H1 (cell line): ENCODE data around the gene RNF212. TPM values are rescaled to one million over a fixed set of nuclear protein-coding genes. Genes with fewer than 3 reads are reported as not detected.

Source experiments
- CTCF ChIA-PET: fragments of 300-600 bp; sonication (Branson Sonifier 250); formaldehyde crosslinking; loops from one replicate; lab custom pipeline; 2021; ENCODE audit not compliant: partially characterized antibody; lab: Charles Lee
- POLR2A ChIA-PET: fragments of 300-600 bp; sonication (Branson Sonifier 250); formaldehyde crosslinking; loops from one replicate; lab custom pipeline; 2021; ENCODE audit warnings: inconsistent platforms; ENCODE audit not compliant: partially characterized antibody; lab: Charles Lee
- DNase-seq, 2 experiments: peaks; one replicate each; pipeline versions ENCODE4 v3.0.0 to v3.0.0-alpha.2; 2010 to 2022; ENCODE audit warnings: low spot score in 2 of 2, low read depth in 1 of 2, mixed read lengths in 1 of 2
- FAIRE-seq: peaks from 2 replicates; lab custom pipeline; 2011; peaks lifted over from hg19 to GRCh38; lab: Jason Lieb, UNC
- H2AFZ ChIP-seq: 2 replicates; pipeline ENCODE4 v1.8.1; 2012; ENCODE audit warnings: low read length, inconsistent platforms
- H2AK5ac ChIP-seq: 2 replicates; pipeline ENCODE4 v1.6.1; 2013; ENCODE audit warnings: low read depth, low read length
- H2BK120ac ChIP-seq: replicated peaks from 2 replicates; pipeline ENCODE3; 2013; ENCODE audit warnings: low read depth, low read length, inconsistent platforms
- H2BK12ac ChIP-seq: 2 replicates; pipeline ENCODE4 v1.6.1; 2013; ENCODE audit warnings: low read depth, low read length
- H2BK15ac ChIP-seq: 2 replicates; pipeline ENCODE4 v1.6.1; 2013; ENCODE audit warnings: low read length
- H2BK20ac ChIP-seq: 2 replicates; pipeline ENCODE4 v1.6.1; 2013; ENCODE audit warnings: low read length
- H2BK5ac ChIP-seq: 2 replicates; pipeline ENCODE4 v1.6.1; 2013; ENCODE audit warnings: low read depth, low read length
- H3K14ac ChIP-seq: 2 replicates; pipeline ENCODE4 v1.6.1; 2013; ENCODE audit warnings: inconsistent platforms; ENCODE audit not compliant: insufficient read length
- H3K18ac ChIP-seq: 2 replicates; pipeline ENCODE4 v1.6.1; 2013; ENCODE audit warnings: low read length; ENCODE audit errors: extremely low read depth
- H3K23ac ChIP-seq: 2 replicates; pipeline ENCODE4 v1.6.1; 2013; ENCODE audit warnings: inconsistent platforms; ENCODE audit not compliant: insufficient read length
- H3K23me2 ChIP-seq: 2 replicates; pipeline ENCODE4 v1.6.1; 2013; ENCODE audit warnings: low read depth, low read length
- H3K27ac ChIP-seq: 2 replicates; pipeline ENCODE4 v1.6.1; 2011; ENCODE audit warnings: low read depth, low read length, inconsistent platforms
- H3K27me3 ChIP-seq, 4 experiments: replicated peaks in 1 of 4; 1 replicate in 1 of 4; 2 replicates in 3 of 4; pipeline versions ENCODE4 v1.6.1 to v1.8.1; 2011 to 2013; ENCODE audit warnings: low read length in 3 of 4, mild to moderate bottlenecking in 3 of 4, inconsistent platforms in 2 of 4, mixed read lengths in 2 of 4, moderate library complexity in 1 of 4; ENCODE audit not compliant: control insufficient read depth in 3 of 4, insufficient read depth in 3 of 4; ENCODE audit errors: extremely low read depth in 1 of 4
- H3K36me3 ChIP-seq, 4 experiments: 2 replicates each; pipeline versions ENCODE4 v1.6.1 to v1.8.1; 2011 to 2013; ENCODE audit warnings: mild to moderate bottlenecking in 4 of 4, low read length in 3 of 4, moderate library complexity in 2 of 4, control low read depth in 1 of 4, inconsistent platforms in 1 of 4; ENCODE audit not compliant: insufficient read depth in 4 of 4, control insufficient read depth in 2 of 4
- H3K4ac ChIP-seq: replicated peaks from 2 replicates; pipeline ENCODE3; 2013; ENCODE audit warnings: low read length, low read depth, mixed read lengths, inconsistent platforms; ENCODE audit not compliant: insufficient read length
- H3K4me1 ChIP-seq, 4 experiments: replicated peaks in 1 of 4; 1 replicate in 1 of 4; 2 replicates in 3 of 4; pipeline versions ENCODE4 v1.6.1 to v1.8.1; 2011 to 2013; ENCODE audit warnings: low read length in 3 of 4, inconsistent platforms in 2 of 4, mixed read lengths in 1 of 4; ENCODE audit not compliant: insufficient read depth in 4 of 4, control insufficient read depth in 3 of 4
- H3K4me2 ChIP-seq, 2 experiments: 2 replicates each; pipeline versions ENCODE4 v1.6.1 to v1.8.1; 2011 to 2013; ENCODE audit warnings: low read depth in 2 of 2, low read length in 2 of 2, control low read depth in 1 of 2, inconsistent platforms in 1 of 2, mild to moderate bottlenecking in 1 of 2; ENCODE audit not compliant: insufficient read depth in 1 of 2
- H3K4me3 ChIP-seq, 4 experiments: fragments of 200-600, 300-600 bp in 1 of 4; sonication (generic), shearing (Covaris generic), sonication (Bioruptor Twin) in 1 of 4; 2 replicates each; pipeline versions ENCODE4 v1.5.1 to v1.8.1; 2011 to 2016; ENCODE audit warnings: low read length in 4 of 4, low read depth in 3 of 4, control low read depth in 2 of 4, inconsistent platforms in 2 of 4, mild to moderate bottlenecking in 2 of 4, mixed read lengths in 1 of 4, moderate library complexity in 1 of 4; ENCODE audit not compliant: insufficient read depth in 2 of 4; ENCODE audit errors: extremely low read depth in 1 of 4
- H3K56ac ChIP-seq: replicated peaks from 2 replicates; pipeline ENCODE3; 2013; ENCODE audit warnings: low read depth, mild to moderate bottlenecking, mixed read lengths, low read length, inconsistent platforms; ENCODE audit not compliant: insufficient read length
- H3K79me1 ChIP-seq: 2 replicates; pipeline ENCODE4 v1.6.1; 2013; ENCODE audit warnings: low read depth, low read length, control low read depth
- H3K79me2 ChIP-seq, 2 experiments: 2 replicates each; pipeline versions ENCODE4 v1.6.1 to v1.8.1; 2012 to 2013; ENCODE audit warnings: low read length in 2 of 2, mild to moderate bottlenecking in 2 of 2, inconsistent platforms in 1 of 2; ENCODE audit not compliant: insufficient read depth in 2 of 2, control insufficient read depth in 1 of 2
- H3K9ac ChIP-seq, 4 experiments: replicated peaks in 1 of 4; 1 replicate in 1 of 4; 2 replicates in 3 of 4; pipeline versions ENCODE4 v1.6.1 to v1.8.1; 2011 to 2013; ENCODE audit warnings: low read depth in 3 of 4, low read length in 3 of 4, control low read depth in 2 of 4, mild to moderate bottlenecking in 2 of 4, moderate library complexity in 2 of 4, inconsistent platforms in 1 of 4; ENCODE audit errors: extremely low read depth in 1 of 4
- H3K9me3 ChIP-seq, 2 experiments: 2 replicates each; pipeline versions ENCODE4 v1.6.1 to v1.8.1; 2012 to 2013; ENCODE audit warnings: mild to moderate bottlenecking in 2 of 2, moderate library complexity in 2 of 2, control low read depth in 1 of 2, inconsistent platforms in 1 of 2, low read depth in 1 of 2, low read length in 1 of 2, mixed read lengths in 1 of 2; ENCODE audit not compliant: insufficient read depth in 2 of 2
- H4K20me1 ChIP-seq, 2 experiments: replicated peaks in 1 of 2; 2 replicates each; pipeline versions ENCODE3 to v1.8.1; 2011 to 2013; ENCODE audit warnings: inconsistent platforms in 2 of 2, low read length in 2 of 2, mild to moderate bottlenecking in 1 of 2; ENCODE audit not compliant: insufficient read depth in 2 of 2, control insufficient read depth in 1 of 2
- H4K5ac ChIP-seq: 2 replicates; pipeline ENCODE4 v1.6.1; 2013; ENCODE audit warnings: low read length, low read depth, mixed read lengths, inconsistent platforms; ENCODE audit not compliant: insufficient read length
- H4K8ac ChIP-seq: 2 replicates; pipeline ENCODE4 v1.8.0; 2013; ENCODE audit warnings: mild to moderate bottlenecking, moderate library complexity, low read length, inconsistent platforms; ENCODE audit not compliant: insufficient read depth; ENCODE audit errors: extremely low read depth
- H4K91ac ChIP-seq: replicated peaks from 2 replicates; pipeline ENCODE3; 2013; ENCODE audit warnings: low read length, mixed read lengths, inconsistent platforms; ENCODE audit not compliant: insufficient read length
- ATF2 ChIP-seq: IDR thresholded peaks from 2 replicates; pipeline ENCODE4 v1.6.1; 2012; ENCODE audit warnings: low read length, inconsistent platforms
- CHD1 ChIP-seq: IDR thresholded peaks from 2 replicates; pipeline ENCODE4 v1.6.1; 2012; ENCODE audit warnings: low read depth, low read length, improper control_type of control experiment
- CREB1 ChIP-seq: IDR thresholded peaks from 2 replicates; pipeline ENCODE4 v1.6.1; 2012; ENCODE audit warnings: inconsistent platforms
- KDM1A ChIP-seq: fragments of 200-600, 300-600 bp; sonication (generic); IDR thresholded peaks from 2 replicates; pipeline ENCODE4 v1.7.1; 2016; ENCODE audit warnings: mild to moderate bottlenecking, low read length, borderline replicate concordance
- MAX ChIP-seq: IDR thresholded peaks from 2 replicates; pipeline ENCODE4 v1.6.1; 2012; ENCODE audit warnings: inconsistent platforms
- SIN3A ChIP-seq, 2 experiments: IDR thresholded peaks in 1 of 2; conservative IDR thresholded peaks in 1 of 2; 2 replicates each; pipeline ENCODE4 v1.6.1; 2011 to 2012; ENCODE audit warnings: low read length in 2 of 2, improper control_type of control experiment in 1 of 2, low read depth in 1 of 2, mild to moderate bottlenecking in 1 of 2
- YY1 ChIP-seq: IDR thresholded peaks from 2 replicates; pipeline ENCODE4 v1.6.1; 2011; ENCODE audit warnings: low read depth, mild to moderate bottlenecking, low read length
- ZNF274 ChIP-seq: IDR thresholded peaks from 2 replicates; pipeline ENCODE4 v1.7.0; 2012; ENCODE audit warnings: low read length, borderline replicate concordance; ENCODE audit errors: extremely low read depth
- WGBS, 2 experiments: shearing (Covaris generic) in 1 of 2; methylation state at CpG; one replicate each; pipeline versions ENCODE4 v1.1.6 to v1.1.7; 2013 to 2015; ENCODE audit warnings: low lambda C conversion rate in 2 of 2, mixed read lengths in 2 of 2, inconsistent platforms in 1 of 2, low coverage in 1 of 2, missing lambda C conversion rate in 1 of 2; ENCODE audit not compliant: insufficient replicate concordance in 2 of 2, insufficient coverage in 1 of 2, insufficient read length in 1 of 2; ENCODE audit errors: extremely low coverage in 1 of 2, missing lambda C conversion rate in 1 of 2; 5-methylcytosine and 5-hydroxymethylcytosine counted together
- polyA plus RNA-seq, 7 experiments: library from polyadenylated mRNA; depleted of rRNA in 3 of 7; stranded (reverse) in 5 of 7; unstranded in 2 of 7; fragments of >200 nt in 5 of 7; fragments of 200-250 nt in 2 of 7; gene quantifications; 1 replicate in 5 of 7; 2 replicates in 1 of 7; 4 replicates in 1 of 7; pipeline versions ENCODE4 v1.2.1 to v1.2.3, GENCODE V29; 2011 to 2013; ENCODE audit warnings: missing spikeins in 2 of 7, mixed read lengths in 2 of 7
- total RNA-seq: library from RNA; stranded (reverse); fragmentation: NEBNext Ultra II Directional; extraction: Animal tissue kit (Norgen Biotek cat#: 25700); gene quantifications from 2 replicates; pipeline ENCODE4 v1.2.1, GENCODE V29; 2021

The RNF212 gene
- total and polyA plus RNA-seq, 2 of the 8 experiments (the other 6 are each of a cell fraction or from before 2014, with no cell fraction given): 3.4 to 5.4 TPM

DNA sequence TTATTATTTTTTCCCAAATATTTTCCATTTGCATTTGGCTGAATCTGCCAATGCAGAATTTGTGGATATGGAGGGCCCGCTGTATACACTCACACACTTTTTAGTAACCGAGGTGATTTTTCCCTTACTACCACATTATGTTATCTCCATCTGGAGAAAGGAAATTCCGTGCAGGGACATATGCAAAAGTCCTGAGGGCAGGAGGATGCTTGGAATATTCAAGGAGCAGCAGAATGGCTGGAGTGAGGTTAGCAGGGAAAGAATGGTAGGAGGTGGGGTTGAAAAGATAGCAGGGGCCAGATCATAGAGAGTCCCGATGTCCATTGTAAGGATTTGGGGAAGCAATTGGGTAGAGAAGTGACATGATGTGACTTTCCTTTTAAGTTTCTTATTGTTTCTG, 11.5 kb upstream of the RNF212 start:
- Histone ChIP-seq H3K27ac (no peak overlapping the region), H2AK5ac (no peak overlapping the region), H3K14ac (no peak overlapping the region), H3K9me3 (no peaks in the 10 kb centered on the region), H3K23me2 (no peaks in the 10 kb centered on the region), H3K18ac (no peak overlapping the region), H2BK20ac (no peak overlapping the region), H3K79me2 (no peaks in the 10 kb centered on the region), H3K23ac (no peak overlapping the region), H3K27me3 (no peaks in the 10 kb centered on the region), H4K5ac (no peak overlapping the region), H3K36me3 (no peaks in the 10 kb centered on the region), H4K20me1 (no peaks in the 10 kb centered on the region), H2BK15ac (no peak overlapping the region), H3K4ac (no peak overlapping the region), H3K79me1 (no peaks in the 10 kb centered on the region), H2BK120ac (no peak overlapping the region), H2BK12ac (no peak overlapping the region), H3K56ac (no peak overlapping the region), H3K4me1 (no peaks in the 10 kb centered on the region; a peak in 1 of 7 replicates), H4K8ac (no peak overlapping the region), H2BK5ac (no peak overlapping the region), H3K9ac (no peak overlapping the region), H4K91ac (no peak overlapping the region), H3K4me3 (no peak overlapping the region), H3K4me2 (no peak overlapping the region), H2AFZ (no peak overlapping the region)
- ChIA-PET CTCF (interaction anchor here (1.1 kb wide), 1 partner anchor 12 kb away, joined by 4 read pairs; no protein-coding TSS in a partner anchor), POLR2A (no interaction called here)
- 82% methylated on average over 4 of the region's 4 CpGs; no CpG with 5 or more reads in 1 of the 2 experiments for WGBS, 2 experiments
- no peak for DNase-seq
- no peak for TF ChIP-seq MAX
- TF ChIP-seq CREB1: no peak
- TF ChIP-seq SIN3A (conservative IDR thresholded peaks at IDR 0.05 in 1 of 2, IDR thresholded peaks at IDR 0.05 in 1 of 2; ENCODE audit: low read depth in 1 of 2, low read length in 2 of 2): no peak
- no peak for TF ChIP-seq YY1
- TF ChIP-seq ZNF274: no peak
- no peak for TF ChIP-seq ATF2
- TF ChIP-seq CHD1: no peak
- no peak for TF ChIP-seq KDM1A
- FAIRE-seq: no peak
